Esophagus squamous epithelium (tissue), 4 donors: ENCODE data around the gene HDAC7.

ENCODE experiments used
- POLR2A ChIP-seq, 4 donors: fragments of 450-650 bp; IDR thresholded peaks; one replicate each; pipeline ENCODE4 v1.6.1; 2017; ENCODE audit warnings: antibody characterized with exemption in 4 of 4, mild to moderate bottlenecking in 4 of 4, moderate library complexity in 3 of 4
- TF ChIP-seq, protein P1 (sequence below), 6 experiments: fragments of 450-650 bp in 4 of 6; fragments of 200-600 bp in 2 of 6; sonication (generic) in 2 of 6; IDR thresholded peaks; one replicate each; pipeline ENCODE4 v1.5.1; 2016 to 2019; ENCODE audit warnings: antibody characterized with exemption in 6 of 6, mild to moderate bottlenecking in 4 of 6, moderate library complexity in 4 of 6

DNA sequence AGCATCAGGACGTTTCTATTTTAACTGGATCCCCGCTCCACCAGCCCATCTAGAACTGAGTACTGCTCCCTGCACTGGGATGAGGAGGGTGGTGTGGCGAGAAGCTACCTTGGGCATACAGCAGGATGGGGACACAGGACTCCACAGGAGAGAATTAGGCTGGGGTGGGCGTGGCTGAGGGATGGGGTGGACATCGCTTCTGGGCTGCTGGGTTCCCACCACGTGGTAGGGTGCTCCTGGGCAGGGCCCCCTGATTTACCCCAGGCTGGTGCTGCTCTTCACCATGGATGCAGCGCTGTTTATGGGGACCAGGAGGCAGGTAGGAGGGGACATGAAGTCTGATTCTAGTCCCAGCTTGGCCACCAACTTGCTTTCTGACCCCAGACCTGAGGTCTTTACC is 43.2 kb upstream of the HDAC7 start:
- TF ChIP-seq, protein P1, sequence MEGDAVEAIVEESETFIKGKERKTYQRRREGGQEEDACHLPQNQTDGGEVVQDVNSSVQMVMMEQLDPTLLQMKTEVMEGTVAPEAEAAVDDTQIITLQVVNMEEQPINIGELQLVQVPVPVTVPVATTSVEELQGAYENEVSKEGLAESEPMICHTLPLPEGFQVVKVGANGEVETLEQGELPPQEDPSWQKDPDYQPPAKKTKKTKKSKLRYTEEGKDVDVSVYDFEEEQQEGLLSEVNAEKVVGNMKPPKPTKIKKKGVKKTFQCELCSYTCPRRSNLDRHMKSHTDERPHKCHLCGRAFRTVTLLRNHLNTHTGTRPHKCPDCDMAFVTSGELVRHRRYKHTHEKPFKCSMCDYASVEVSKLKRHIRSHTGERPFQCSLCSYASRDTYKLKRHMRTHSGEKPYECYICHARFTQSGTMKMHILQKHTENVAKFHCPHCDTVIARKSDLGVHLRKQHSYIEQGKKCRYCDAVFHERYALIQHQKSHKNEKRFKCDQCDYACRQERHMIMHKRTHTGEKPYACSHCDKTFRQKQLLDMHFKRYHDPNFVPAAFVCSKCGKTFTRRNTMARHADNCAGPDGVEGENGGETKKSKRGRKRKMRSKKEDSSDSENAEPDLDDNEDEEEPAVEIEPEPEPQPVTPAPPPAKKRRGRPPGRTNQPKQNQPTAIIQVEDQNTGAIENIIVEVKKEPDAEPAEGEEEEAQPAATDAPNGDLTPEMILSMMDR (IDR thresholded peaks at IDR 0.05) = no peak
- TF ChIP-seq POLR2A (IDR thresholded peaks at IDR 0.05) = no peak
